AG04450 (cell line): ENCODE measurements around the gene TRDMT1. TPM values are rescaled to one million over a fixed set of nuclear protein-coding genes. Genes with fewer than 3 reads are reported as not detected.

Experiments used
- CTCF ChIA-PET: fragments of 300-600, 350-600 bp; formaldehyde crosslinking; extraction: SDS; loops from one replicate; lab custom pipeline; 2022; ENCODE audit warnings: antibody characterized with exemption, inconsistent platforms; lab: Charles Lee
- POLR2A ChIA-PET: fragments of 350-600 bp; formaldehyde crosslinking; extraction: SDS; loops from one replicate; lab custom pipeline; 2021; ENCODE audit warnings: antibody characterized with exemption, inconsistent platforms; lab: Yijun Ruan, JAX
- DNase-seq: peaks from one replicate; pipeline ENCODE4 v3.0.0-alpha.2; 2011; ENCODE audit warnings: low read depth, low spot score
- H3K27ac ChIP-seq: one replicate; pipeline ENCODE4 v1.5.1; 2012; ENCODE audit warnings: low read depth, low read length, control low read depth
- H3K27me3 ChIP-seq: one replicate; pipeline ENCODE4 v1.6.0; 2012; ENCODE audit warnings: low read length; ENCODE audit not compliant: control insufficient read depth, insufficient read depth
- H3K4me3 ChIP-seq: 2 replicates; pipeline ENCODE4 v1.5.1; 2011; ENCODE audit warnings: mild to moderate bottlenecking, low read depth, low read length, control low read depth
- H3K9me3 ChIP-seq: 2 replicates; pipeline ENCODE4 v1.5.1; 2012; ENCODE audit warnings: low read length; ENCODE audit not compliant: control insufficient read depth, insufficient read depth
- CTCF ChIP-seq: IDR thresholded peaks from 2 replicates; pipeline ENCODE4 v1.5.1; 2011; ENCODE audit warnings: low read depth, low read length, control low read depth, inconsistent platforms
- polyA plus RNA-seq: library from polyadenylated mRNA; depleted of rRNA; stranded (reverse); fragments of >200 nt; gene quantifications from 2 replicates; pipeline ENCODE4 v1.2.3, GENCODE V29; 2011

The TRDMT1 gene
- polyA plus RNA-seq, 1 experiment, result 7.1 TPM

GRCh38 chr10:17244700-17245365 lies 43.4 kb upstream of the TRDMT1 start:
- CTCF ChIA-PET, result interaction anchor here (1.0 to 1.6 kb wide), 3 partner anchors 13 to 391 kb away, joined by 3 to 4 read pairs (median 3); no protein-coding TSS in a partner anchor

GRCh38 chr10:17241611-17242333 lies 40.3 kb upstream of the TRDMT1 start:
- no peaks in the 10 kb centered on the region for H3K27me3 ChIP-seq
- H3K9me3 ChIP-seq, result peaks cover 4% of the 10 kb centered on the region; the same call in 1 of the 2 replicates
- no peak for TF ChIP-seq CTCF
- no peak overlapping the region for H3K27ac ChIP-seq
- DNase-seq, result no peak
- ChIA-PET POLR2A (interaction anchor here (0.6 kb wide), 2 partner anchors 368 to 519 kb away, joined by 3 to 6 read pairs; no protein-coding TSS in a partner anchor), CTCF (interaction anchor here (0.6 to 1.4 kb wide), 2 partner anchors 11 to 21 kb away, joined by 3 to 8 read pairs; no protein-coding TSS in a partner anchor)
- H3K4me3 ChIP-seq, result no peak overlapping the region

More at GRCh38 chr10:17244700-17245365, 43.4 kb upstream of the TRDMT1 start:
- no peaks in the 10 kb centered on the region for H3K27me3 ChIP-seq
- POLR2A ChIA-PET, result interaction anchor here (0.6 to 1.4 kb wide), 5 partner anchors 11 to 471 kb away, joined by 3 to 8 read pairs (median 3); no protein-coding TSS in a partner anchor
- TF ChIP-seq CTCF, result no peak
- no peak overlapping the region for H3K4me3 ChIP-seq
- H3K27ac ChIP-seq, result no peak overlapping the region
- DNase-seq, result no peak
- H3K9me3 ChIP-seq, result peaks cover 11% of the 10 kb centered on the region; the same call in 1 of the 2 replicates

- CTCF ChIA-PET, result no interaction called here
- Histone ChIP-seq H3K9me3 (peaks cover 3% of the 10 kb centered on the region; the same call in 1 of the 2 replicates), H3K27me3 (no peaks in the 10 kb centered on the region), H3K4me3 (no peak overlapping the region), H3K27ac (no peak overlapping the region)
- no peak for TF ChIP-seq CTCF
- no peak for DNase-seq
- POLR2A ChIA-PET, result no interaction called here
Measured at GRCh38 chr10:17240616-17241015, 39.1 kb upstream of the TRDMT1 start.

GRCh38 chr10:17240096-17240495 lies 38.6 kb upstream of the TRDMT1 start:
- Histone ChIP-seq H3K4me3 (no peak overlapping the region), H3K27me3 (no peaks in the 10 kb centered on the region), H3K9me3 (peaks cover 3% of the 10 kb centered on the region; the same call in 1 of the 2 replicates), H3K27ac (no peak overlapping the region)
- POLR2A ChIA-PET, result no interaction called here
- no peak for TF ChIP-seq CTCF
- CTCF ChIA-PET, result no interaction called here
- DNase-seq, result no peak
